K562 (cell line): ENCODE results near the gene PIGX. TPM values are rescaled to one million over a fixed set of nuclear protein-coding genes. Genes with fewer than 3 reads are reported as not detected.

ENCODE experiments used
- ATAC-seq: fragments of 200-7000 bp; cut with Tn5 transposase; 3 replicates; pipeline ENCODE4 v1.9.1; 2020; ENCODE audit warnings: moderate library complexity
- BruUV-seq: library from RNA; stranded (reverse); fragments of 400-500 nt; replicated peaks from 2 replicates; lab custom pipeline; 2021; lab: Mats Ljungman, UMichigan
- CTCF ChIA-PET: fragments of 300-600 bp; formaldehyde crosslinking; extraction: SDS; loops from one replicate; lab custom pipeline; 2021; ENCODE audit warnings: low intra/inter-chr PET ratio; lab: Yijun Ruan, JAX
- POLR2A ChIA-PET: fragments of 300-600, 350-650 bp; sonication (Branson Sonifier 250); formaldehyde crosslinking; extraction: SDS; loops from one replicate; lab custom pipeline; 2021; ENCODE audit warnings: antibody characterized with exemption, inconsistent platforms; lab: Yijun Ruan, JAX
- DNase-seq, 4 experiments: peaks; one replicate each; pipeline versions ENCODE4 v3.0.0 to v3.0.0-alpha.2; 2011 to 2018; ENCODE audit warnings: low spot score in 3 of 4, mixed read lengths in 3 of 4; ENCODE audit errors: extremely low read depth in 1 of 4
- FAIRE-seq: peaks from 2 replicates; lab custom pipeline; 2011; peaks lifted over from hg19 to GRCh38; lab: Jason Lieb, UNC
- H2AFZ ChIP-seq: 2 replicates; pipeline ENCODE4 v1.6.0; 2011; ENCODE audit warnings: low read depth, low read length, control low read depth, inconsistent platforms
- H3K27ac ChIP-seq: fragments of 200-600 bp; 3 replicates; pipeline ENCODE4 v1.8.0; 2011; ENCODE audit warnings: low read depth, mild to moderate bottlenecking, control low read depth, inconsistent platforms, low read length, moderate library complexity, mixed read lengths; ENCODE audit errors: extremely low read depth
- H3K27me3 ChIP-seq, 2 experiments: fragments of 300-600 bp in 1 of 2; 2 replicates in 1 of 2; 3 replicates in 1 of 2; pipeline versions ENCODE4 v1.6.0 to v1.8.0; 2011; ENCODE audit warnings: inconsistent platforms in 2 of 2, low read length in 2 of 2, mild to moderate bottlenecking in 1 of 2, mixed read lengths in 1 of 2, moderate library complexity in 1 of 2; ENCODE audit not compliant: control insufficient read depth in 2 of 2, insufficient read depth in 2 of 2
- H3K36me3 ChIP-seq: fragments of 300-600 bp; 3 replicates; pipeline ENCODE4 v1.8.0; 2011; ENCODE audit warnings: mild to moderate bottlenecking, low read length, inconsistent platforms; ENCODE audit not compliant: control insufficient read depth, insufficient read depth
- H3K4me1 ChIP-seq, 2 experiments: fragments of 200-600 bp in 1 of 2; replicated peaks in 1 of 2; 2 replicates in 1 of 2; 3 replicates in 1 of 2; pipeline versions ENCODE4 v1.5.1 to v1.8.0; 2011; ENCODE audit warnings: inconsistent platforms in 2 of 2, low read length in 2 of 2, mild to moderate bottlenecking in 1 of 2, mixed read lengths in 1 of 2, moderate library complexity in 1 of 2; ENCODE audit not compliant: control insufficient read depth in 2 of 2, insufficient read depth in 2 of 2
- H3K4me2 ChIP-seq: 2 replicates; pipeline ENCODE4 v1.6.1; 2011; ENCODE audit warnings: low read length, control low read depth, inconsistent platforms, mixed read lengths; ENCODE audit not compliant: insufficient read depth
- H3K4me3 ChIP-seq: fragments of 200-600 bp; sonication (generic), shearing (Covaris generic); 2 replicates; pipeline ENCODE4 v1.5.1; 2016; ENCODE audit warnings: control low read depth, inconsistent platforms
- H3K79me2 ChIP-seq: fragments of 200-600 bp; 3 replicates; pipeline ENCODE4 v1.8.0; 2011; ENCODE audit warnings: low read length, inconsistent platforms; ENCODE audit not compliant: control insufficient read depth, insufficient read depth
- H3K9ac ChIP-seq, 2 experiments: 2 replicates each; pipeline versions ENCODE4 v1.6.0 to v1.6.1; 2011; ENCODE audit warnings: low read depth in 2 of 2, low read length in 2 of 2, control low read depth in 1 of 2, inconsistent platforms in 1 of 2, mild to moderate bottlenecking in 1 of 2, mixed read lengths in 1 of 2; ENCODE audit not compliant: insufficient read depth in 1 of 2
- H3K9me1 ChIP-seq: one replicate; pipeline ENCODE4 v1.6.0; 2011; ENCODE audit warnings: inconsistent platforms, mild to moderate bottlenecking, low read length, moderate library complexity; ENCODE audit not compliant: control insufficient read depth, insufficient read depth
- H3K9me3 ChIP-seq: replicated peaks from 2 replicates; pipeline ENCODE4 v1.5.1; 2011; ENCODE audit warnings: low read depth, low read length, inconsistent platforms; ENCODE audit not compliant: control insufficient read depth, insufficient read depth
- H4K20me1 ChIP-seq: replicated peaks from 2 replicates; pipeline ENCODE4 v1.6.1; 2011; ENCODE audit warnings: low read length, inconsistent platforms, mixed read lengths; ENCODE audit not compliant: control insufficient read depth, insufficient read depth
- ARID1B ChIP-seq: fragments of 450-650 bp; IDR thresholded peaks from 2 replicates; pipeline ENCODE4 v1.6.1; 2016; ENCODE audit warnings: antibody characterized with exemption, mild to moderate bottlenecking, inconsistent platforms
- CGGBP1 ChIP-seq: fragments of 250-450 bp; sonication (Bioruptor Pico); IDR thresholded peaks from 2 replicates; pipeline ENCODE4 v1.9.0; 2021; ENCODE audit warnings: mild to moderate bottlenecking
- CHCHD3 ChIP-seq: fragments of 250-450 bp; sonication (Bioruptor Pico); IDR thresholded peaks from 2 replicates; pipeline ENCODE4 v2.1.2; 2022; ENCODE audit warnings: mild to moderate bottlenecking
- HDAC6 ChIP-seq: IDR thresholded peaks from 2 replicates; pipeline ENCODE4 v1.6.1; 2012; ENCODE audit warnings: low read depth, mild to moderate bottlenecking, control low read depth, inconsistent platforms, low read length, moderate library complexity
- JUN ChIP-seq, 2 experiments: sonication (generic) in 1 of 2; formaldehyde crosslinking in 1 of 2; IDR thresholded peaks; 2 replicates each; pipeline versions ENCODE4 v1.6.1 to v1.8.0; 2012 to 2022; ENCODE audit warnings: borderline replicate concordance in 2 of 2, mild to moderate bottlenecking in 2 of 2, improper control_type of control experiment in 1 of 2, low read depth in 1 of 2, low read length in 1 of 2, missing genetic modification reagents in 1 of 2
- MCM5 ChIP-seq: fragments of 450-650 bp; IDR thresholded peaks from 2 replicates; pipeline ENCODE4 v1.6.1; 2016; ENCODE audit warnings: low read depth
- MEF2A ChIP-seq: IDR thresholded peaks from 2 replicates; pipeline ENCODE4 v1.6.1; 2011; ENCODE audit warnings: low read depth, mild to moderate bottlenecking, low read length, moderate library complexity; ENCODE audit not compliant: control insufficient read depth
- NR3C1 ChIP-seq: sonication (generic); formaldehyde crosslinking; IDR thresholded peaks from 2 replicates; pipeline ENCODE4 v1.8.1; 2022; ENCODE audit warnings: missing genetic modification reagents
- TGIF2 ChIP-seq: sonication (generic); formaldehyde crosslinking; IDR thresholded peaks from 2 replicates; pipeline ENCODE4 v1.8.1; 2022; ENCODE audit warnings: mild to moderate bottlenecking, missing genetic modification reagents, moderate library complexity
- ZBTB12 ChIP-seq: fragments of 250-450 bp; sonication (Bioruptor Pico); IDR thresholded peaks from 2 replicates; pipeline ENCODE4 v1.4.0; 2020
- ZNF124 ChIP-seq: sonication (generic); formaldehyde crosslinking; IDR thresholded peaks from 2 replicates; pipeline ENCODE4 v1.8.1; 2022; ENCODE audit warnings: missing genetic modification reagents
- ZNF133 ChIP-seq: fragments of 250-450 bp; sonication (Bioruptor Pico); IDR thresholded peaks from 2 replicates; pipeline ENCODE4 v1.4.0; 2020; ENCODE audit warnings: mild to moderate bottlenecking
- ZNF23 ChIP-seq: fragments of 250-450 bp; sonication (Bioruptor Pico); IDR thresholded peaks from 2 replicates; pipeline ENCODE4 v1.4.0; 2020; ENCODE audit warnings: mild to moderate bottlenecking
- WGBS: fragments of 100-300 bp; shearing (Covaris generic); methylation state at CpG from one replicate; pipeline ENCODE4 v1.1.6; 2016; ENCODE audit warnings: low coverage, mixed read lengths; ENCODE audit not compliant: insufficient coverage; ENCODE audit errors: missing lambda C conversion rate; 5-methylcytosine and 5-hydroxymethylcytosine counted together
- in situ Hi-C: fragments of 300-500 bp; cut with MboI; formaldehyde crosslinking; loops from 4 replicates; pipeline ENCODE4 v1.15.0; 2018; ENCODE audit warnings: inconsistent platforms, mixed read lengths
- intact Hi-C: fragments of 100-400 bp; cut with micrococcal nuclease; formaldehyde crosslinking; loops from 2 replicates; pipeline ENCODE4 v1.14.2; 2022
- polyA plus RNA-seq, 8 experiments: library from polyadenylated mRNA; depleted of rRNA in 4 of 8; stranded (reverse) in 5 of 8; unstranded in 3 of 8; fragments of >200 nt; fragmentation: Nextera tagmentation in 2 of 8; fragmentation: Illumina TruSeq in 1 of 8; extraction: Ambion mirVana in 2 of 8; extraction: Trizol in 1 of 8; gene quantifications; 2 replicates each; pipeline versions ENCODE4 v1.2.1 to v1.2.3, GENCODE V29; 2011 to 2014; ENCODE audit warnings: inconsistent platforms in 1 of 8, missing spikeins in 1 of 8
- total RNA-seq, 7 experiments: library from RNA; depleted of rRNA in 6 of 7; stranded (reverse); fragments of >200 nt in 6 of 7; fragmentation: Illumina TruSeq in 2 of 7; extraction: Trizol in 2 of 7; gene quantifications; 2 replicates each; pipeline versions ENCODE4 v1.2.1 to v1.2.3, GENCODE V29; 2011 to 2021; ENCODE audit warnings: low replicate concordance in 1 of 7

Gene PIGX
- total and polyA plus RNA-seq, 9 of the 15 experiments (the other 6 are each of a cell fraction or from before 2014, with no cell fraction given), result 3.7 to 36.3 (median 26.9) TPM

GRCh38 chr3:196699749-196700148 lies 12.4 kb upstream of the PIGX start (continued):
- no peak for TF ChIP-seq ZBTB12 (CRISPR knock-in tag)
- TF ChIP-seq NR3C1 (CRISPR knock-in tag), result no peak
- TF ChIP-seq MCM5, result no peak
- no peak for TF ChIP-seq ZNF133 (CRISPR knock-in tag)
- TF ChIP-seq JUN (IDR thresholded peaks at IDR 0.05; ENCODE audit: borderline replicate concordance, low read depth, low read length), result no peak
- no peak for TF ChIP-seq JUN (CRISPR knock-in tag; IDR thresholded peaks at IDR 0.05; ENCODE audit: borderline replicate concordance)
- TF ChIP-seq ZNF124, result no peak
- no peak for TF ChIP-seq ARID1B

GRCh38 chr3:196700801-196701200 lies 11.4 kb upstream of the PIGX start:
- Histone ChIP-seq H3K27ac (no peak overlapping the region), H3K27me3 (no peaks in the 10 kb centered on the region), H3K4me1 (no peaks in the 10 kb centered on the region), H2AFZ (no peak overlapping the region), H3K9me3 (no peaks in the 10 kb centered on the region), H3K36me3 (no peaks in the 10 kb centered on the region), H3K9me1 (no peaks in the 10 kb centered on the region)
- WGBS, result 23% methylated on average over 4 of the region's 4 CpGs
- CTCF ChIA-PET, result no interaction called here
- BruUV-seq, result no TSS peak
- no peak for TF ChIP-seq CHCHD3 (CRISPR knock-in tag)
- TF ChIP-seq MEF2A, result no peak
- TF ChIP-seq HDAC6, result no peak
- no peak for TF ChIP-seq CGGBP1 (CRISPR knock-in tag)
- no peak for TF ChIP-seq ZNF23 (CRISPR knock-in tag)
- no peak for TF ChIP-seq TGIF2 (CRISPR knock-in tag)
- TF ChIP-seq, all 486 proteins: peak for 0
- FAIRE-seq, result no peak
- no peak for ATAC-seq
- DNase-seq, result no peak
- H3K79me2 ChIP-seq, result no peaks in the 10 kb centered on the region
- intact Hi-C loops, result no loop called here
- in situ Hi-C loops, result no loop called here
- no peak overlapping the region for H3K4me3 ChIP-seq
- no peaks in the 10 kb centered on the region for H4K20me1 ChIP-seq
- no peak overlapping the region for H3K4me2 ChIP-seq
- no peak overlapping the region for H3K9ac ChIP-seq
- POLR2A ChIA-PET, result interaction anchor here (0.7 kb wide), 1 partner anchor 206 kb away, joined by 3 read pairs; no protein-coding TSS in a partner anchor
